IMR-90 (cell line): ENCODE results near the gene DUSP10. TPM values are rescaled to one million over a fixed set of nuclear protein-coding genes. Genes with fewer than 3 reads are reported as not detected.

Source experiments
- ATAC-seq: fragments of 200-7000 bp; cut with Tn5 transposase; 2 replicates; pipeline ENCODE4 v1.9.1; 2020; ENCODE audit warnings: low read depth, mild to moderate bottlenecking, moderate library complexity
- BruUV-seq: library from RNA; stranded (reverse); fragments of 400-500 nt; replicated peaks from 2 replicates; lab custom pipeline; 2021; lab: Mats Ljungman, UMichigan
- CTCF ChIA-PET: fragments of 300-600 bp; formaldehyde crosslinking; extraction: SDS; loops from one replicate; lab custom pipeline; 2021; ENCODE audit warnings: antibody characterized with exemption; lab: Yijun Ruan, JAX
- POLR2A ChIA-PET: fragments of 300-600 bp; sonication (Branson Sonifier 250); formaldehyde crosslinking; loops from one replicate; lab custom pipeline; 2022; ENCODE audit warnings: antibody characterized with exemption; ENCODE audit not compliant: unreplicated experiment; lab: Charles Lee
- DNase-seq: peaks from one replicate; pipeline ENCODE4 v3.0.0; 2013
- H2AFZ ChIP-seq: replicated peaks from 2 replicates; pipeline ENCODE3; 2013; ENCODE audit warnings: low read length, mild to moderate bottlenecking; ENCODE audit not compliant: poor library complexity
- H2AK5ac ChIP-seq: 2 replicates; pipeline ENCODE4 v1.6.1; 2013; ENCODE audit warnings: low read depth, low read length, inconsistent platforms
- H2AK9ac ChIP-seq: replicated peaks from 2 replicates; pipeline ENCODE3; 2013; ENCODE audit warnings: mild to moderate bottlenecking, low read depth, low read length, moderate library complexity; ENCODE audit not compliant: poor library complexity
- H2BK120ac ChIP-seq: 2 replicates; pipeline ENCODE4 v1.6.1; 2013; ENCODE audit warnings: low read depth, low read length, inconsistent platforms
- H2BK15ac ChIP-seq: 3 replicates; pipeline ENCODE4 v1.6.1; 2013; ENCODE audit warnings: low read depth, low read length, inconsistent platforms
- H2BK20ac ChIP-seq: 2 replicates; pipeline ENCODE4 v1.6.1; 2013; ENCODE audit warnings: low read depth, mild to moderate bottlenecking, inconsistent platforms, low read length, moderate library complexity
- H2BK5ac ChIP-seq: 2 replicates; pipeline ENCODE4 v1.6.1; 2013; ENCODE audit warnings: mild to moderate bottlenecking, low read depth, low read length, inconsistent platforms; ENCODE audit not compliant: poor library complexity, severe bottlenecking
- H3K14ac ChIP-seq: replicated peaks from 2 replicates; pipeline ENCODE4 v1.6.1; 2013; ENCODE audit warnings: low read depth, low read length, inconsistent platforms
- H3K18ac ChIP-seq: 2 replicates; pipeline ENCODE4 v1.6.1; 2013; ENCODE audit warnings: low read depth, low read length, control low read depth
- H3K23ac ChIP-seq: 2 replicates; pipeline ENCODE4 v1.6.1; 2013; ENCODE audit warnings: low read depth, low read length, inconsistent platforms
- H3K27ac ChIP-seq: 2 replicates; pipeline ENCODE4 v1.5.1; 2013; ENCODE audit warnings: mild to moderate bottlenecking, control low read depth, low read length; ENCODE audit not compliant: insufficient read depth
- H3K27me3 ChIP-seq: 2 replicates; pipeline ENCODE4 v1.6.1; 2013; ENCODE audit warnings: low read length; ENCODE audit not compliant: control insufficient read depth, insufficient read depth
- H3K36me3 ChIP-seq: 2 replicates; pipeline ENCODE4 v1.6.1; 2013; ENCODE audit warnings: low read length, mixed read lengths; ENCODE audit not compliant: control insufficient read depth, insufficient read depth
- H3K4ac ChIP-seq: 2 replicates; pipeline ENCODE4 v1.6.1; 2013; ENCODE audit warnings: low read depth, low read length, inconsistent platforms
- H3K4me1 ChIP-seq: 2 replicates; pipeline ENCODE4 v1.6.1; 2013; ENCODE audit warnings: low read length, mixed read lengths; ENCODE audit not compliant: control insufficient read depth, insufficient read depth
- H3K4me2 ChIP-seq: 2 replicates; pipeline ENCODE4 v1.6.1; 2013; ENCODE audit warnings: low read depth, mild to moderate bottlenecking, control low read depth, low read length, moderate library complexity
- H3K4me3 ChIP-seq: 2 replicates; pipeline ENCODE4 v1.5.1; 2013; ENCODE audit warnings: low read depth, mild to moderate bottlenecking, control low read depth, low read length, moderate library complexity; ENCODE audit not compliant: insufficient read depth
- H3K56ac ChIP-seq: 2 replicates; pipeline ENCODE4 v1.6.1; 2013; ENCODE audit warnings: low read length, inconsistent platforms; ENCODE audit not compliant: insufficient read depth; ENCODE audit errors: extremely low read depth
- H3K79me1 ChIP-seq, 2 experiments: 2 replicates each; pipeline ENCODE4 v1.6.1; 2013; ENCODE audit warnings: low read length in 2 of 2, inconsistent platforms in 1 of 2, low read depth in 1 of 2
- H3K9ac ChIP-seq: 2 replicates; pipeline ENCODE4 v1.6.1; 2013; ENCODE audit warnings: low read depth, low read length, control low read depth
- H3K9me1 ChIP-seq: 2 replicates; pipeline ENCODE4 v1.6.1; 2013; ENCODE audit warnings: low read length, inconsistent platforms; ENCODE audit not compliant: insufficient read depth
- H3K9me3 ChIP-seq: 2 replicates; pipeline ENCODE4 v1.6.1; 2013; ENCODE audit warnings: low read length; ENCODE audit not compliant: control insufficient read depth, insufficient read depth
- H4K20me1 ChIP-seq: 2 replicates; pipeline ENCODE4 v1.6.1; 2013; ENCODE audit warnings: low read length, inconsistent platforms; ENCODE audit not compliant: insufficient read depth
- H4K5ac ChIP-seq: 2 replicates; pipeline ENCODE4 v1.6.1; 2013; ENCODE audit warnings: mild to moderate bottlenecking, low read depth, low read length, control low read depth
- H4K8ac ChIP-seq, 2 experiments: 2 replicates each; pipeline ENCODE4 v1.6.1; 2013; ENCODE audit warnings: low read depth in 2 of 2, low read length in 2 of 2, control low read depth in 1 of 2, inconsistent platforms in 1 of 2
- H4K91ac ChIP-seq: 2 replicates; pipeline ENCODE4 v1.6.1; 2013; ENCODE audit warnings: low read depth, low read length, inconsistent platforms; ENCODE audit not compliant: insufficient read depth
- CEBPB ChIP-seq: IDR thresholded peaks from 2 replicates; pipeline ENCODE4 v1.6.1; 2012; ENCODE audit warnings: low read depth, low read length, improper control_type of control experiment
- CHD1 ChIP-seq: IDR thresholded peaks from 2 replicates; pipeline ENCODE4 v1.6.1; 2012; ENCODE audit warnings: low read depth, low read length, improper control_type of control experiment
- FOS ChIP-seq: fragments of 150-350 bp; IDR thresholded peaks from 2 replicates; pipeline ENCODE4 v1.6.1; 2016; ENCODE audit warnings: low read depth, low read length
- MAZ ChIP-seq: IDR thresholded peaks from 2 replicates; pipeline ENCODE4 v1.6.1; 2012; ENCODE audit warnings: low read depth, mild to moderate bottlenecking, low read length, improper control_type of control experiment, moderate library complexity, borderline replicate concordance
- NFE2L2 ChIP-seq: fragments of 150-350 bp; IDR thresholded peaks from 2 replicates; pipeline ENCODE4 v1.6.1; 2016; ENCODE audit warnings: low read depth, mild to moderate bottlenecking, low read length
- RAD21 ChIP-seq: IDR thresholded peaks from 2 replicates; pipeline ENCODE4 v1.6.1; 2012; ENCODE audit warnings: low read length, improper control_type of control experiment
- RCOR1 ChIP-seq: IDR thresholded peaks from 2 replicates; pipeline ENCODE4 v1.6.1; 2012; ENCODE audit warnings: mild to moderate bottlenecking, low read length, improper control_type of control experiment; ENCODE audit not compliant: insufficient replicate concordance
- SMC3 ChIP-seq: fragments of 150-350 bp; IDR thresholded peaks from 2 replicates; pipeline ENCODE4 v1.6.1; 2016; ENCODE audit warnings: low read depth, mild to moderate bottlenecking, antibody characterized with exemption, low read length, moderate library complexity
- dilution Hi-C: fragments of 300-500 bp; cut with HindIII; formaldehyde crosslinking; loops from one replicate; pipeline ENCODE4 v1.14.3; 2018; ENCODE audit warnings: low sequenced_read_pairs; ENCODE audit not compliant: unreplicated experiment
- in situ Hi-C: fragments of 300-500 bp; cut with MboI; formaldehyde crosslinking; loops from 3 replicates; pipeline ENCODE4 v1.14.3; 2019; ENCODE audit warnings: low sequenced_read_pairs, inconsistent platforms, mixed read lengths
- intact Hi-C: fragments of 100-400 bp; cut with micrococcal nuclease; formaldehyde crosslinking; loops from 2 replicates; pipeline ENCODE4 v1.10.0; 2022
- polyA plus RNA-seq, 3 experiments: library from polyadenylated mRNA; depleted of rRNA; stranded (reverse); fragments of >200 nt; gene quantifications; 2 replicates each; pipeline ENCODE4 v1.2.3, GENCODE V29; 2012; ENCODE audit warnings: low replicate concordance in 1 of 3
- total RNA-seq: library from RNA; depleted of rRNA; stranded (reverse); fragments of >200 nt; gene quantifications from 2 replicates; pipeline ENCODE4 v1.2.3, GENCODE V29; 2012
- TF ChIP-seq, protein P1 (sequence below): conservative IDR thresholded peaks from 2 replicates; pipeline ENCODE4 v1.5.1; 2012; ENCODE audit warnings: mild to moderate bottlenecking, low read depth, low read length, improper control_type of control experiment
- TF ChIP-seq, protein P2 (sequence below): fragments of 150-350 bp; IDR thresholded peaks from 2 replicates; pipeline ENCODE4 v1.6.1; 2016; ENCODE audit warnings: low read depth, mild to moderate bottlenecking, low read length, moderate library complexity, borderline replicate concordance

The DUSP10 gene
- total and polyA plus RNA-seq, 2 of the 4 experiments (the other 2 are of a cell fraction): 41.7 to 59.1 TPM

DNA sequence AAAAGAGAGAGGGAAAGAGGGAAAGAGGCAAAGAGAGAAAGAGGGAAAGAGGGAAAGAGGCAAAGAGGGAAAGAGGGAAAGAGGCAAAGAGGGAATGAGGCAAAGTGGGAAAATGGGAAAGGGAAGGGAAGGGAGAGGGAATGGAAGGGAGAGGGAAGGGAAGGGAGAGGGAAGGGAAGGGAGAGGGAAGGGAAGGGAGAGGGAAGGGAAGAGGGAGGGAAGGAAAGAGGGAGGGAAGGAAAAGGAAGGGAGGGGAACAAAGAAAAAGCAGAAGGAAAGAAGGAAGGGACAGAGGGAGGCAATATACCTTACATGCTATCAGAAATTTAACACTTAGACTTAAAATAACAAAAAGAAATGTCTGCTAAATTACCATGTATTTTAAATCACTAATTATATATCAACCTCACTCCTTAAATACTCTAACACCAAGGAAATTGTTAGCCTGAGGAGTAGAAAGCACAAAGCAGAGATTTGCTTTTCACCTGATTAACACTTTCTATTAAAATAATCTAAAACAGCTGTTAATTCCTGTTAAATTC lies 41.8 kb downstream of the DUSP10 start:
- H2AK5ac ChIP-seq: peak overlapping the region; percentile 92
- H3K9ac ChIP-seq: peak overlapping the region; percentile 60; the same call in 1 of the 2 replicates
- peak overlapping the region; percentile 97 for H3K18ac ChIP-seq
- 0 out of 2 replicates have a peak overlapping the region, but pooled peaks have one; percentile 51 for H3K14ac ChIP-seq
- BruUV-seq: no TSS peak
- in situ Hi-C loops (no loop called here), dilution Hi-C loops (no loop called here), intact Hi-C loops (no loop called here)
- no peak for ATAC-seq
- H3K56ac ChIP-seq: no peak overlapping the region
- H3K4me3 ChIP-seq: no peak overlapping the region
- H3K4ac ChIP-seq: peak overlapping the region; percentile 87
- H3K4me2 ChIP-seq: no peak overlapping the region; the same call in 1 of the 2 replicates
- no peaks in the 10 kb centered on the region for H4K20me1 ChIP-seq
- H3K4me1 ChIP-seq: peaks cover 20% of the 10 kb centered on the region
- H2BK120ac ChIP-seq: peak overlapping the region; percentile 65; the same call in 1 of the 2 replicates
- H3K27me3 ChIP-seq: no peaks in the 10 kb centered on the region
- H3K9me3 ChIP-seq: no peaks in the 10 kb centered on the region
- H4K8ac ChIP-seq: peak overlapping the region; percentile 50 to 69; a peak in 2 of 4 replicates
- H3K9me1 ChIP-seq: peaks cover 11% of the 10 kb centered on the region
- DNase-seq: no peak
- ChIA-PET POLR2A (no interaction called here), CTCF (interaction anchor here (2.4 kb wide), 1 partner anchor 222 kb away, joined by 12 read pairs; no protein-coding TSS in a partner anchor)
- H2AFZ ChIP-seq: no peak overlapping the region
- H3K36me3 ChIP-seq: peaks cover 29% of the 10 kb centered on the region
- peaks cover 17 to 45% of the 10 kb centered on the region in 2 experiments for H3K79me1 ChIP-seq
- peak overlapping the region; percentile 46; the same call in 1 of the 2 replicates for H3K23ac ChIP-seq
- H2BK15ac ChIP-seq: peak overlapping the region; percentile 73; the same call in 1 of the 3 replicates
- H3K27ac ChIP-seq: peak overlapping the region; percentile 93; the same call in 1 of the 2 replicates
- no peak overlapping the region for H2AK9ac ChIP-seq
- peak overlapping the region; percentile 93 for H2BK5ac ChIP-seq
- peak overlapping the region; percentile 98 for H4K5ac ChIP-seq
- TF ChIP-seq NFE2L2 (no peak), FOS (no peak), MAZ (no peak), RCOR1 (no peak), CEBPB (no peak), RAD21 (no peak), SMC3 (no peak), CHD1 (no peak)
- TF ChIP-seq, protein P1, sequence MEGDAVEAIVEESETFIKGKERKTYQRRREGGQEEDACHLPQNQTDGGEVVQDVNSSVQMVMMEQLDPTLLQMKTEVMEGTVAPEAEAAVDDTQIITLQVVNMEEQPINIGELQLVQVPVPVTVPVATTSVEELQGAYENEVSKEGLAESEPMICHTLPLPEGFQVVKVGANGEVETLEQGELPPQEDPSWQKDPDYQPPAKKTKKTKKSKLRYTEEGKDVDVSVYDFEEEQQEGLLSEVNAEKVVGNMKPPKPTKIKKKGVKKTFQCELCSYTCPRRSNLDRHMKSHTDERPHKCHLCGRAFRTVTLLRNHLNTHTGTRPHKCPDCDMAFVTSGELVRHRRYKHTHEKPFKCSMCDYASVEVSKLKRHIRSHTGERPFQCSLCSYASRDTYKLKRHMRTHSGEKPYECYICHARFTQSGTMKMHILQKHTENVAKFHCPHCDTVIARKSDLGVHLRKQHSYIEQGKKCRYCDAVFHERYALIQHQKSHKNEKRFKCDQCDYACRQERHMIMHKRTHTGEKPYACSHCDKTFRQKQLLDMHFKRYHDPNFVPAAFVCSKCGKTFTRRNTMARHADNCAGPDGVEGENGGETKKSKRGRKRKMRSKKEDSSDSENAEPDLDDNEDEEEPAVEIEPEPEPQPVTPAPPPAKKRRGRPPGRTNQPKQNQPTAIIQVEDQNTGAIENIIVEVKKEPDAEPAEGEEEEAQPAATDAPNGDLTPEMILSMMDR: no peak
- TF ChIP-seq, protein P2, sequence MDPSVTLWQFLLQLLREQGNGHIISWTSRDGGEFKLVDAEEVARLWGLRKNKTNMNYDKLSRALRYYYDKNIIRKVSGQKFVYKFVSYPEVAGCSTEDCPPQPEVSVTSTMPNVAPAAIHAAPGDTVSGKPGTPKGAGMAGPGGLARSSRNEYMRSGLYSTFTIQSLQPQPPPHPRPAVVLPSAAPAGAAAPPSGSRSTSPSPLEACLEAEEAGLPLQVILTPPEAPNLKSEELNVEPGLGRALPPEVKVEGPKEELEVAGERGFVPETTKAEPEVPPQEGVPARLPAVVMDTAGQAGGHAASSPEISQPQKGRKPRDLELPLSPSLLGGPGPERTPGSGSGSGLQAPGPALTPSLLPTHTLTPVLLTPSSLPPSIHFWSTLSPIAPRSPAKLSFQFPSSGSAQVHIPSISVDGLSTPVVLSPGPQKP: no peak
- H2BK20ac ChIP-seq: peak overlapping the region; percentile 41; the same call in 1 of the 2 replicates
- H4K91ac ChIP-seq: peak overlapping the region; percentile 71
